ENCODE results near the gene MCF2L2. TPM values are rescaled to one million over a fixed set of nuclear protein-coding genes. Genes with fewer than 3 reads are reported as not detected.

Gene MCF2L2
- polyA plus RNA-seq, 1 experiment: not detected

DNA sequence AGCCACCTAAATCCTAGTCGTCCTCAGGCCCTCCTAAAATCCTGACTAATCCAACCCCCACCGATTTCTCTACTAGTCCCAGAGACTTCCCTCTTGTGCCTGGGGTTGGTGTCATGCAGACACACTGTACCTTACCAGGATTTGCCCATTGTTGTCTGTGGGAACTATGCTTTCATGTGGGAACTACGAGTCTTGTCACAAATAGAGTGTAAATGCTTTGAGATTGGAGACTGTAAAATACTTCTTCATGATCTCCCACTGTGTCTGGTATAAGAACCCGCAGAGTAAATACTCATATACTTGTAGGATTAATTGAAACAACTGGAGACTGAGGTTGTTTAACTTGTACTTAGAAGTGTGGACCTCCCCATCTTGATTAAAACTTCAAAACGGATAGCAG, 164.2 kb downstream of the MCF2L2 start:
- H3K9me3 ChIP-seq (ENCODE audit: control insufficient read depth, insufficient read depth, low read length): no peaks in the 10 kb centered on the region
- H3K27ac ChIP-seq (ENCODE audit: low read depth, low read length): no peak overlapping the region
- TF ChIP-seq CTCF (IDR thresholded peaks at IDR 0.05; ENCODE audit: low read depth, low read length): no peak
- H3K27me3 ChIP-seq (ENCODE audit: control insufficient read depth, insufficient read depth, low read length): no peaks in the 10 kb centered on the region
- no peak overlapping the region for H3K4me3 ChIP-seq (ENCODE audit: low read depth, low read length)
- ChIA-PET POLR2A (no interaction called here), CTCF (no interaction called here)
- no peak for DNase-seq (ENCODE audit: low read depth, low spot score)

GRCh38 chr3:183262875-183263378, 165.5 kb downstream of the MCF2L2 start:
- H3K27me3 ChIP-seq (ENCODE audit: control insufficient read depth, insufficient read depth, low read length): no peaks in the 10 kb centered on the region
- DNase-seq (ENCODE audit: low read depth, low spot score): no peak
- ChIA-PET POLR2A (no interaction called here), CTCF (no interaction called here)
- H3K4me3 ChIP-seq (ENCODE audit: low read depth, low read length): no peak overlapping the region
- no peak overlapping the region for H3K27ac ChIP-seq (ENCODE audit: low read depth, low read length)
- H3K9me3 ChIP-seq (ENCODE audit: control insufficient read depth, insufficient read depth, low read length): no peaks in the 10 kb centered on the region
- no peak for TF ChIP-seq CTCF (IDR thresholded peaks at IDR 0.05; ENCODE audit: low read depth, low read length)

GRCh38 chr3:183261151-183261724, 167.2 kb downstream of the MCF2L2 start:
- CTCF ChIA-PET: no interaction called here

GRCh38 chr3:183260167-183260904, 168.1 kb downstream of the MCF2L2 start:
- ChIA-PET POLR2A (no interaction called here), CTCF (interaction anchor here (0.9 kb wide), 2 partner anchors 76 to 122 kb away, joined by 4 to 7 read pairs; no protein-coding TSS in a partner anchor)
- Histone ChIP-seq H3K27ac (ENCODE audit: low read depth, low read length) (no peak overlapping the region), H3K9me3 (ENCODE audit: control insufficient read depth, insufficient read depth, low read length) (peaks cover 1% of the 10 kb centered on the region; the same call in 1 of the 2 replicates), H3K27me3 (ENCODE audit: control insufficient read depth, insufficient read depth, low read length) (peaks cover 2% of the 10 kb centered on the region), H3K4me3 (ENCODE audit: low read depth, low read length) (no peak overlapping the region)
- TF ChIP-seq CTCF (IDR thresholded peaks at IDR 0.05; ENCODE audit: low read depth, low read length): no peak
- no peak for DNase-seq (ENCODE audit: low read depth, low spot score)

More at GRCh38 chr3:183261151-183261724, 167.2 kb downstream of the MCF2L2 start:
- Histone ChIP-seq H3K9me3 (ENCODE audit: control insufficient read depth, insufficient read depth, low read length) (no peaks in the 10 kb centered on the region), H3K4me3 (ENCODE audit: low read depth, low read length) (no peak overlapping the region), H3K27ac (ENCODE audit: low read depth, low read length) (no peak overlapping the region), H3K27me3 (ENCODE audit: control insufficient read depth, insufficient read depth, low read length) (no peaks in the 10 kb centered on the region)
- no peak for TF ChIP-seq CTCF (IDR thresholded peaks at IDR 0.05; ENCODE audit: low read depth, low read length)
- DNase-seq (ENCODE audit: low read depth, low spot score): no peak
- POLR2A ChIA-PET: no interaction called here

DNA sequence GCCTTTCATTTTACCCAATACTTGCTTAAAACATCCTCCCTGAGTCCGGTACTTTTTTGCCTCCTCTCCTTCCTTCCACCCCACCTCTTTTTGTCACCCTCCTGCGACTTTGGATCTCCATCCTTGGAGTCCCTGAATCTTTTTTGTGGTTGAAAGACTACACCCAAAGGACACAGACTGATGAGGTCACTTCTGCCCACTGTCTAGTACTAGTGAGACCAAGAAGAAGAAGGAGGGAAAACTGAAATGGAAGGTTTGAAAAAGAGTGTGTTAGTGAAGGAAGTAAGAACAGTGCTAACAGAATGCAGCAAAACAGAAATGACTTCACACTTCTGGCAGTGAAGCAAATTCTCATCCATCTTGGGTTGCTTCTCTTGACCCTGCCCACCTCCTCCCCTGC, 168.8 kb downstream of the MCF2L2 start:
- H3K27ac ChIP-seq (ENCODE audit: low read depth, low read length): no peak overlapping the region
- H3K9me3 ChIP-seq (ENCODE audit: control insufficient read depth, insufficient read depth, low read length): peaks cover 7% of the 10 kb centered on the region
- no peak for DNase-seq (ENCODE audit: low read depth, low spot score)
- no peak overlapping the region for H3K4me3 ChIP-seq (ENCODE audit: low read depth, low read length)
- peaks cover 5% of the 10 kb centered on the region for H3K27me3 ChIP-seq (ENCODE audit: control insufficient read depth, insufficient read depth, low read length)
- TF ChIP-seq CTCF (IDR thresholded peaks at IDR 0.05; ENCODE audit: low read depth, low read length): no peak
- POLR2A ChIA-PET: no interaction called here
- CTCF ChIA-PET: no interaction called here

Data from AG04450 (cell line).